ENCODE results near the gene SCGB1D4. TPM values are rescaled to one million over a fixed set of nuclear protein-coding genes. Genes with fewer than 3 reads are reported as not detected.

Gene SCGB1D4
- total and polyA plus RNA-seq, 2 of the 4 experiments (the other 2 are of a cell fraction) = not detected

DNA sequence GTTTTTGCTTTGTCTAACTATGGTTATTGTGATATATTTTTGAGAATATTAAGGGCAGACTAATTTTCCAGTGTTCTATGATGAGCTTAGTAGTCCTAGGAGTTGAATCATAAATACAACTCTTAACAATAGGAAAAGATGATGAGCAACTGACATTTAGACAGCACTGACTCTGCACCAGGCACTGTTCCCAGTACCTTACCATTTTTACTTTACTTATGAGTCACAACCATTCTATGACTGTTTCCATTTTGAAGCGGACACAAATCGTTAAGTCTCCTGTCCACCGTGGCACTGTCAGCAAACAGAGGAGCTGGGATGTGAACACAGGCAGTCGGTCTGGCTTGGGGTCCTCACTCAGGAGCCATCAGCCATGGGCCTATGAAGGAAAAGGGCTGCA lies 32.3 kb downstream of the SCGB1D4 start:
- no peak overlapping the region for H4K8ac ChIP-seq (ENCODE audit: low read depth in 2 of 2, low read length in 2 of 2)
- no peaks in the 10 kb centered on the region for H3K79me1 ChIP-seq (ENCODE audit: low read depth in 1 of 2, low read length in 2 of 2)
- WGBS, 2 experiments (ENCODE audit: extremely low coverage in 2 of 2, insufficient read length in 1 of 2) = no CpG with 5 or more reads among the region's 4 CpGs
- no peaks in the 10 kb centered on the region for H3K36me3 ChIP-seq (ENCODE audit: control insufficient read depth, insufficient read depth, low read length)
- no peak overlapping the region for H3K23ac ChIP-seq (ENCODE audit: low read depth, low read length)
- no peaks in the 10 kb centered on the region for H3K4me1 ChIP-seq (ENCODE audit: control insufficient read depth, insufficient read depth, low read length)
- no peak overlapping the region for H3K56ac ChIP-seq (ENCODE audit: extremely low read depth, insufficient read depth, low read length)
- H3K18ac ChIP-seq (ENCODE audit: low read depth, low read length) = no peak overlapping the region
- H2BK15ac ChIP-seq (ENCODE audit: low read depth, low read length) = no peak overlapping the region
- no peak overlapping the region for H3K4me2 ChIP-seq (ENCODE audit: low read depth, low read length)
- no peak overlapping the region for H2AFZ ChIP-seq (replicated peaks; ENCODE audit: low read length, poor library complexity)
- no peak overlapping the region for H3K14ac ChIP-seq (replicated peaks; ENCODE audit: low read depth, low read length)
- H3K27me3 ChIP-seq (ENCODE audit: control insufficient read depth, insufficient read depth, low read length) = peaks cover 2% of the 10 kb centered on the region; the same call in 1 of the 2 replicates
- H3K9me1 ChIP-seq (ENCODE audit: insufficient read depth, low read length) = no peaks in the 10 kb centered on the region; the same call in 1 of the 2 replicates
- ATAC-seq (ENCODE audit: low read depth) (no peak), DNase-seq (peak; percentile 6)
- ChIA-PET POLR2A (ENCODE audit: unreplicated experiment) (no interaction called here), CTCF (interaction anchor here (0.7 kb wide), 1 partner anchor 21 kb away, joined by 3 read pairs; no protein-coding TSS in a partner anchor)
- no peak overlapping the region for H3K27ac ChIP-seq (ENCODE audit: insufficient read depth, low read length)
- H3K9me3 ChIP-seq (ENCODE audit: control insufficient read depth, insufficient read depth, low read length) = no peaks in the 10 kb centered on the region
- H3K9ac ChIP-seq (ENCODE audit: low read depth, low read length) = no peak overlapping the region
- H2BK120ac ChIP-seq (ENCODE audit: low read depth, low read length) = no peak overlapping the region
- H2BK20ac ChIP-seq (ENCODE audit: low read depth, low read length) = no peak overlapping the region
- H2BK5ac ChIP-seq (ENCODE audit: low read depth, low read length, poor library complexity, severe bottlenecking) = no peak overlapping the region
- dilution Hi-C loops (cut with HindIII; ENCODE audit: low sequenced_read_pairs, unreplicated experiment) = no loop called here
- H4K20me1 ChIP-seq (ENCODE audit: insufficient read depth, low read length) = no peaks in the 10 kb centered on the region
- H2AK5ac ChIP-seq (ENCODE audit: low read depth, low read length) = no peak overlapping the region
- no peak overlapping the region for H4K91ac ChIP-seq (ENCODE audit: insufficient read depth, low read depth, low read length)
- intact Hi-C loops (cut with micrococcal nuclease) = no loop called here
- BruUV-seq (replicated peaks) = no TSS peak
- no peak for TF ChIP-seq MAZ (IDR thresholded peaks at IDR 0.05; ENCODE audit: borderline replicate concordance, low read depth, low read length)
- TF ChIP-seq RAD21 (IDR thresholded peaks at IDR 0.05; ENCODE audit: low read length) = no peak
- no peak for TF ChIP-seq ELK1 (IDR thresholded peaks at IDR 0.05; ENCODE audit: borderline replicate concordance, low read depth, low read length)
- no peak for TF ChIP-seq CHD1 (IDR thresholded peaks at IDR 0.05; ENCODE audit: low read depth, low read length)
- no peak for TF ChIP-seq FOS (IDR thresholded peaks at IDR 0.05; ENCODE audit: low read depth, low read length)
- TF ChIP-seq MAFK (IDR thresholded peaks at IDR 0.05; ENCODE audit: low read depth, low read length) = no peak
- TF ChIP-seq CEBPB (IDR thresholded peaks at IDR 0.05; ENCODE audit: low read depth, low read length) = no peak
- no peak for TF ChIP-seq BHLHE40 (IDR thresholded peaks at IDR 0.05; ENCODE audit: low read depth, low read length)
- TF ChIP-seq NFE2L2 (IDR thresholded peaks at IDR 0.05; ENCODE audit: low read depth, low read length) = no peak
- no peak for TF ChIP-seq RCOR1 (IDR thresholded peaks at IDR 0.05; ENCODE audit: insufficient replicate concordance, low read length)
- no peak for TF ChIP-seq RFX5 (IDR thresholded peaks at IDR 0.05; ENCODE audit: low read depth, low read length)
- TF ChIP-seq USF2 (IDR thresholded peaks at IDR 0.05; ENCODE audit: low read depth, low read length) = no peak
- no peak overlapping the region for H3K4ac ChIP-seq (ENCODE audit: low read depth, low read length)
- H3K4me3 ChIP-seq (ENCODE audit: insufficient read depth, low read depth, low read length) = no peak overlapping the region
- H4K5ac ChIP-seq (ENCODE audit: low read depth, low read length) = no peak overlapping the region
- H2AK9ac ChIP-seq (replicated peaks; ENCODE audit: low read depth, low read length, poor library complexity) = no peak overlapping the region
- in situ Hi-C loops (cut with MboI; ENCODE audit: low sequenced_read_pairs) = no loop called here
